SK-N-MC (cell line): Measurements from ENCODE around the gene MTAP.

Experiments used
- DNase-seq: peaks from one replicate; pipeline ENCODE4 v3.0.0-alpha.2; 2011; ENCODE audit warnings: low read depth, low spot score
- H3K27ac ChIP-seq: fragments of 200-600 bp; sonication (generic); 2 replicates; pipeline ENCODE4 v1.5.1; 2016; ENCODE audit warnings: mixed run types
- H3K36me3 ChIP-seq: fragments of 200-600 bp; sonication (generic); 2 replicates; pipeline ENCODE4 v1.6.1; 2017; ENCODE audit warnings: antibody characterized with exemption, low read length, mixed read lengths; ENCODE audit not compliant: insufficient read depth
- H3K4me3 ChIP-seq: fragments of 200-600 bp; sonication (generic); 2 replicates; pipeline ENCODE4 v1.5.1; 2016
- H3K9ac ChIP-seq: fragments of 200-600 bp; sonication (generic); 2 replicates; pipeline ENCODE4 v1.8.0; 2017; ENCODE audit warnings: mixed run types, mixed read lengths; ENCODE audit not compliant: insufficient read length
- H3K9me3 ChIP-seq: fragments of 200-600 bp; sonication (generic); 2 replicates; pipeline ENCODE4 v1.6.1; 2017; ENCODE audit warnings: low read depth, mild to moderate bottlenecking, antibody characterized with exemption, low read length, moderate library complexity, mixed read lengths
- EZH2 ChIP-seq: fragments of 200-600 bp; sonication (generic); IDR thresholded peaks from one replicate; pipeline ENCODE4 v1.6.1; 2017; ENCODE audit warnings: antibody characterized with exemption
- FOXP2 ChIP-seq: optimal IDR thresholded peaks from 2 replicates; pipeline ENCODE3; 2011; ENCODE audit warnings: mild to moderate bottlenecking, moderate library complexity; ENCODE audit not compliant: insufficient read depth; ENCODE audit errors: extremely low read length, control extremely low read depth
- POLR2AphosphoS5 ChIP-seq: IDR thresholded peaks from 2 replicates; pipeline ENCODE4 v1.6.1; 2012; ENCODE audit warnings: mild to moderate bottlenecking, low read depth, low read length, borderline replicate concordance

Gene MTAP

GRCh38 chr9:21828853-21829410 is 26.5 kb downstream of the MTAP start:
- Histone ChIP-seq H3K9ac (no peak overlapping the region), H3K4me3 (no peak overlapping the region), H3K9me3 (no peaks in the 10 kb centered on the region), H3K36me3 (peaks cover 94% of the 10 kb centered on the region), H3K27ac (no peak overlapping the region)
- no peak for TF ChIP-seq EZH2
- DNase-seq = no peak

GRCh38 chr9:21830589-21830988 is 28.2 kb downstream of the MTAP start:
- H3K36me3 ChIP-seq = peaks cover 93% of the 10 kb centered on the region
- no peaks in the 10 kb centered on the region; the same call in 1 of the 2 replicates for H3K9me3 ChIP-seq
- no peak overlapping the region for H3K9ac ChIP-seq
- TF ChIP-seq POLR2AphosphoS5 (no peak), EZH2 (no peak), FOXP2 (no peak)
- no peak overlapping the region for H3K4me3 ChIP-seq
- no peak for DNase-seq
- H3K27ac ChIP-seq = no peak overlapping the region

- Histone ChIP-seq H3K9me3 (no peaks in the 10 kb centered on the region; the same call in 1 of the 2 replicates), H3K27ac (no peak overlapping the region), H3K4me3 (no peak overlapping the region), H3K9ac (no peak overlapping the region), H3K36me3 (peaks cover 98% of the 10 kb centered on the region)
- no peak for TF ChIP-seq EZH2
- no peak for TF ChIP-seq POLR2AphosphoS5
- TF ChIP-seq FOXP2 = no peak
- no peak for DNase-seq
Measured at GRCh38 chr9:21831841-21832509, 29.5 kb downstream of the MTAP start.

GRCh38 chr9:21833090-21833801 is 30.8 kb downstream of the MTAP start:
- TF ChIP-seq POLR2AphosphoS5 (no peak), FOXP2 (no peak), EZH2 (no peak)
- Histone ChIP-seq H3K4me3 (no peak overlapping the region), H3K9ac (no peak overlapping the region), H3K36me3 (peaks cover 98% of the 10 kb centered on the region), H3K9me3 (no peaks in the 10 kb centered on the region; the same call in 1 of the 2 replicates), H3K27ac (no peak overlapping the region)
- no peak for DNase-seq

- Histone ChIP-seq H3K9me3 (no peaks in the 10 kb centered on the region; the same call in 1 of the 2 replicates), H3K9ac (no peak overlapping the region), H3K4me3 (no peak overlapping the region), H3K36me3 (peaks cover 96% of the 10 kb centered on the region), H3K27ac (no peak overlapping the region)
- no peak for DNase-seq
- TF ChIP-seq FOXP2 (no peak), POLR2AphosphoS5 (no peak), EZH2 (no peak)
Measured at GRCh38 chr9:21835121-21835520, 32.7 kb downstream of the MTAP start.

GRCh38 chr9:21836437-21837161 is 34.2 kb downstream of the MTAP start:
- Histone ChIP-seq H3K9ac (no peak overlapping the region), H3K27ac (no peak overlapping the region), H3K9me3 (no peaks in the 10 kb centered on the region; the same call in 1 of the 2 replicates), H3K4me3 (no peak overlapping the region), H3K36me3 (peaks cover 97% of the 10 kb centered on the region)
- DNase-seq = no peak
- TF ChIP-seq FOXP2 (no peak), EZH2 (no peak), POLR2AphosphoS5 (no peak)

- Histone ChIP-seq H3K27ac (no peak overlapping the region), H3K9me3 (peaks cover 5% of the 10 kb centered on the region; the same call in 1 of the 2 replicates), H3K4me3 (no peak overlapping the region), H3K36me3 (peaks cover 97% of the 10 kb centered on the region), H3K9ac (no peak overlapping the region)
- no peak for DNase-seq
- TF ChIP-seq FOXP2 = no peak
- TF ChIP-seq POLR2AphosphoS5 = no peak
- TF ChIP-seq EZH2 = no peak
Measured at GRCh38 chr9:21837501-21837900, 35.1 kb downstream of the MTAP start.

GRCh38 chr9:21840647-21841046 is 38.2 kb downstream of the MTAP start:
- H3K27ac ChIP-seq = no peak overlapping the region
- peaks cover 79% of the 10 kb centered on the region for H3K36me3 ChIP-seq
- H3K9me3 ChIP-seq = peaks cover 15% of the 10 kb centered on the region; the same call in 1 of the 2 replicates
- no peak overlapping the region for H3K9ac ChIP-seq
- H3K4me3 ChIP-seq = no peak overlapping the region
- no peak for DNase-seq
- no peak for TF ChIP-seq FOXP2
- no peak for TF ChIP-seq POLR2AphosphoS5
- no peak for TF ChIP-seq EZH2

- H3K27ac ChIP-seq = no peak overlapping the region
- no peak overlapping the region for H3K4me3 ChIP-seq
- DNase-seq = no peak
- peaks cover 79% of the 10 kb centered on the region for H3K36me3 ChIP-seq
- peaks cover 19% of the 10 kb centered on the region; the same call in 1 of the 2 replicates for H3K9me3 ChIP-seq
- TF ChIP-seq EZH2 (no peak), FOXP2 (no peak), POLR2AphosphoS5 (no peak)
- no peak overlapping the region for H3K9ac ChIP-seq
Measured at GRCh38 chr9:21841133-21841532, 38.7 kb downstream of the MTAP start.
